ENCODE measurements around the gene ZNF346.

The ZNF346 gene

DNA sequence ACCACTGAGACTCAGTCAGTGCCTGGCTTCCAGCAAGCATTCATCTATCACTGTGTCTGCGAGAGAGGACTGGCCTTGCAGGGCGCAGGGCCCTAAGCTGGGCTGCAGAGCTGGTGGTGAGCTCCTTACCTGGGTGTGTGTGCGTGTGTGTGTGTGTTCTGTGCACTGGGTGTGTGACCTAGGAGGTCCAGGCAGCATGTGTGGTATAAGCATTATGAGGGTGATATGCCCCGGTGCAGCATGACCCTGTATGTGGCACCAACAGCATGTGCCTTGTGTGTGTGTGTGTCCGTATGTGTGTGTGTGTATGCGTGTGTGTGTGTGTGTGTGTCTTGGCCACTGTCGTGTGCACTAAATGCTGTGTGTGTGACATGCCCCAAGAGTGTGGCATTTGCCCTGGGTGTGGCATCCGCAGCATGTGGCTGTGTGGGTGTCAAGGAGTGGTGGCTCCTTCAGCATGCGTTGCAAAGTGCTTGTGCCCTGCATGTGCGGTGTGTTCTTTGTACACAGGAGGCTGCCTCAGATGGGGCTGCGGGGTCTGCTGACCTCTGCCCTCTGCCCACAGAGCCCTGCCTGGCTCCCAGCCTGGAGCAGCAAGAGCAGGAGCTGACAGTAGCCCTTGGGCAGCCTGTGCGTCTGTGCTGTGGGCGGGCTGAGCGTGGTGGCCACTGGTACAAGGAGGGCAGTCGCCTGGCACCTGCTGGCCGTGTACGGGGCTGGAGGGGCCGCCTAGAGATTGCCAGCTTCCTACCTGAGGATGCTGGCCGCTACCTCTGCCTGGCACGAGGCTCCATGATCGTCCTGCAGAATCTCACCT is 67.5 kb downstream of the ZNF346 start (continued):
- TF ChIP-seq SCRT1 (tag by site-specific recombination; IDR thresholded peaks at IDR 0.05; ENCODE audit: borderline replicate concordance) (no peak), ZNF585B (tag by site-specific recombination; IDR thresholded peaks at IDR 0.05) (no peak), ZNF670 (tag by site-specific recombination; IDR thresholded peaks at IDR 0.05; ENCODE audit: low read depth) (no peak), ZNF146 (tag by site-specific recombination; IDR thresholded peaks at IDR 0.05) (no peak), ZNF175 (tag by site-specific recombination; IDR thresholded peaks at IDR 0.05) (no peak), ZNF423 (tag by site-specific recombination; IDR thresholded peaks at IDR 0.05) (no peak), TCF7L2 (IDR thresholded peaks at IDR 0.05; ENCODE audit: borderline replicate concordance, low read depth, low read length) (no peak), ZBTB1 (tag by site-specific recombination; IDR thresholded peaks at IDR 0.05) (no peak), ZNF133 (tag by site-specific recombination; IDR thresholded peaks at IDR 0.05) (no peak), ZFP41 (tag by site-specific recombination; IDR thresholded peaks at IDR 0.05; ENCODE audit: borderline replicate concordance) (no peak), ZNF658 (tag by site-specific recombination; IDR thresholded peaks at IDR 0.05) (no peak)
- TF ChIP-seq, protein P1, sequence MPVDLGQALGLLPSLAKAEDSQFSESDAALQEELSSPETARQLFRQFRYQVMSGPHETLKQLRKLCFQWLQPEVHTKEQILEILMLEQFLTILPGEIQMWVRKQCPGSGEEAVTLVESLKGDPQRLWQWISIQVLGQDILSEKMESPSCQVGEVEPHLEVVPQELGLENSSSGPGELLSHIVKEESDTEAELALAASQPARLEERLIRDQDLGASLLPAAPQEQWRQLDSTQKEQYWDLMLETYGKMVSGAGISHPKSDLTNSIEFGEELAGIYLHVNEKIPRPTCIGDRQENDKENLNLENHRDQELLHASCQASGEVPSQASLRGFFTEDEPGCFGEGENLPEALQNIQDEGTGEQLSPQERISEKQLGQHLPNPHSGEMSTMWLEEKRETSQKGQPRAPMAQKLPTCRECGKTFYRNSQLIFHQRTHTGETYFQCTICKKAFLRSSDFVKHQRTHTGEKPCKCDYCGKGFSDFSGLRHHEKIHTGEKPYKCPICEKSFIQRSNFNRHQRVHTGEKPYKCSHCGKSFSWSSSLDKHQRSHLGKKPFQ (tag by site-specific recombination; IDR thresholded peaks at IDR 0.05) = no peak

DNA sequence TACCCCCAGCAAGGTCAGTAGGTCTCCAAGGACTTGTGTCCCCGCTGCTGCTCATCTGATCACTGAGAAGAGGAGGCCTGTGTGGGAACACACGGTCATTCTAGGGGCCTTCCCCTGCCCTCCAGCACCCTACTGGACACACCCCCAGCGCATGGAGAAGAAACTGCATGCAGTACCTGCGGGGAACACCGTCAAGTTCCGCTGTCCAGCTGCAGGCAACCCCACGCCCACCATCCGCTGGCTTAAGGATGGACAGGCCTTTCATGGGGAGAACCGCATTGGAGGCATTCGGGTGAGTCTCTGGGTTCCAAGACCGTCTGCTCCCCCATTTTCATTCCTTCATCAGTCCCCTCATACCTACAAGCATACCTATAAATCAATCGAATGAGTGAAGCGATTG is 68.3 kb downstream of the ZNF346 start:
- ChIA-PET CTCF (no interaction called here), POLR2A (no interaction called here)
- H3K4me1 ChIP-seq (ENCODE audit: control insufficient read depth, insufficient read depth, low read length) = no peaks in the 10 kb centered on the region; the same call in 1 of the 2 replicates
- H3K4me3 ChIP-seq (ENCODE audit: low read depth, low read length) = no peak overlapping the region
- TF ChIP-seq ZNF23 (tag by site-specific recombination; IDR thresholded peaks at IDR 0.05; ENCODE audit: borderline replicate concordance) = no peak
- TF ChIP-seq ZNF121 (tag by site-specific recombination; IDR thresholded peaks at IDR 0.05) = no peak
- TF ChIP-seq SP3 (tag by site-specific recombination; IDR thresholded peaks at IDR 0.05) = no peak
- TF ChIP-seq RBAK (tag by site-specific recombination; IDR thresholded peaks at IDR 0.05) = no peak
- H3K27ac ChIP-seq (ENCODE audit: extremely low read depth, low read depth, low read length) = no peak overlapping the region
- peaks cover 0 to 3% of the 10 kb centered on the region in 2 experiments; a peak in 1 of 3 replicates for H3K36me3 ChIP-seq (ENCODE audit: control insufficient read depth in 2 of 2, insufficient read depth in 1 of 2, low read length in 2 of 2)
- H3K9me3 ChIP-seq (ENCODE audit: control insufficient read depth, insufficient read depth, low read depth, low read length) = no peaks in the 10 kb centered on the region

DNA sequence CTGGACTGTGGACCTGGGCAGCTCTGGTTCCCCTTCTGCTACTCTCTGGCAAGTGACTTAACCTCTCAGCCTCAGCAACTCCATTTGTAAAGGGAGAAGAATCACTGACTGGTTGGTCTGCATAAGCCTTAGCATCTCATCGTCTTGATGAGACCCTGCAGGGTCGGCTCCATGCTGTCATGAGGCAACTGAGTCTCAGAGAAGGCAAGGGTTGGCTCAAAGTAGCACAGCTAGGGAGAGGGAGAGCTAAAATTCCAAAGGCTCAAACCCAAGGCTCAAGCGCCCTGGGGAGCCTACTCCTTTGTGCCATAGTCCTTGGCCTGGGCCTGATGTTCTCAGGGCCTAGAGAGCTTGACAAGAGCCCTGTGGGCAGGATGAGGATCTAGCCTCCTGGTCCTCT is 68.7 kb downstream of the ZNF346 start:
- Histone ChIP-seq H3K27ac (ENCODE audit: extremely low read depth, low read depth, low read length) (no peak overlapping the region), H3K9me3 (ENCODE audit: control insufficient read depth, insufficient read depth, low read depth, low read length) (no peaks in the 10 kb centered on the region), H3K4me1 (ENCODE audit: control insufficient read depth, insufficient read depth, low read length) (no peaks in the 10 kb centered on the region; the same call in 1 of the 2 replicates), H3K4me3 (ENCODE audit: low read depth, low read length) (no peak overlapping the region), H3K36me3 (ENCODE audit: control insufficient read depth in 2 of 2, insufficient read depth in 1 of 2, low read length in 2 of 2) (peaks cover 0 to 3% of the 10 kb centered on the region in 2 experiments; a peak in 1 of 3 replicates)
- CTCF ChIA-PET = no interaction called here
- POLR2A ChIA-PET = no interaction called here
- TF ChIP-seq ZNF423 (tag by site-specific recombination; IDR thresholded peaks at IDR 0.05) (no peak), ZNF214 (tag by site-specific recombination; IDR thresholded peaks at IDR 0.05; ENCODE audit: borderline replicate concordance) (no peak), ZBTB1 (tag by site-specific recombination; IDR thresholded peaks at IDR 0.05) (no peak), ZNF10 (tag by site-specific recombination; IDR thresholded peaks at IDR 0.05) (no peak), PRDM1 (tag by site-specific recombination; IDR thresholded peaks at IDR 0.05) (no peak), ZNF600 (tag by site-specific recombination; IDR thresholded peaks at IDR 0.05) (no peak), ZNF211 (tag by site-specific recombination; IDR thresholded peaks at IDR 0.05; ENCODE audit: low read depth) (no peak), ZNF792 (tag by site-specific recombination; IDR thresholded peaks at IDR 0.05) (no peak), ZNF16 (tag by site-specific recombination; IDR thresholded peaks at IDR 0.05; ENCODE audit: low read depth) (no peak)
- TF ChIP-seq, protein P2, sequence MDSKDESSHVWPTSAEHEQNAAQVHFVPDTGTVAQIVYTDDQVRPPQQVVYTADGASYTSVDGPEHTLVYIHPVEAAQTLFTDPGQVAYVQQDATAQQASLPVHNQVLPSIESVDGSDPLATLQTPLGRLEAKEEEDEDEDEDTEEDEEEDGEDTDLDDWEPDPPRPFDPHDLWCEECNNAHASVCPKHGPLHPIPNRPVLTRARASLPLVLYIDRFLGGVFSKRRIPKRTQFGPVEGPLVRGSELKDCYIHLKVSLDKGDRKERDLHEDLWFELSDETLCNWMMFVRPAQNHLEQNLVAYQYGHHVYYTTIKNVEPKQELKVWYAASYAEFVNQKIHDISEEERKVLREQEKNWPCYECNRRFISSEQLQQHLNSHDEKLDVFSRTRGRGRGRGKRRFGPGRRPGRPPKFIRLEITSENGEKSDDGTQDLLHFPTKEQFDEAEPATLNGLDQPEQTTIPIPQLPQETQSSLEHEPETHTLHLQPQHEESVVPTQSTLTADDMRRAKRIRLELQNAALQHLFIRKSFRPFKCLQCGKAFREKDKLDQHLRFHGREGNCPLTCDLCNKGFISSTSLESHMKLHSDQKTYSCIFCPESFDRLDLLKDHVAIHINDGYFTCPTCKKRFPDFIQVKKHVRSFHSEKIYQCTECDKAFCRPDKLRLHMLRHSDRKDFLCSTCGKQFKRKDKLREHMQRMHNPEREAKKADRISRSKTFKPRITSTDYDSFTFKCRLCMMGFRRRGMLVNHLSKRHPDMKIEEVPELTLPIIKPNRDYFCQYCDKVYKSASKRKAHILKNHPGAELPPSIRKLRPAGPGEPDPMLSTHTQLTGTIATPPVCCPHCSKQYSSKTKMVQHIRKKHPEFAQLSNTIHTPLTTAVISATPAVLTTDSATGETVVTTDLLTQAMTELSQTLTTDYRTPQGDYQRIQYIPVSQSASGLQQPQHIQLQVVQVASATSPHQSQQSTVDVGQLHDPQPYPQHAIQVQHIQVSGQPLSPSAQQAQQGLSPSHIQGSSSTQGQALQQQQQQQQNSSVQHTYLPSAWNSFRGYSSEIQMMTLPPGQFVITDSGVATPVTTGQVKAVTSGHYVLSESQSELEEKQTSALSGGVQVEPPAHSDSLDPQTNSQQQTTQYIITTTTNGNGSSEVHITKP (tag by site-specific recombination; IDR thresholded peaks at IDR 0.05) = no peak
- TF ChIP-seq, protein P3, sequence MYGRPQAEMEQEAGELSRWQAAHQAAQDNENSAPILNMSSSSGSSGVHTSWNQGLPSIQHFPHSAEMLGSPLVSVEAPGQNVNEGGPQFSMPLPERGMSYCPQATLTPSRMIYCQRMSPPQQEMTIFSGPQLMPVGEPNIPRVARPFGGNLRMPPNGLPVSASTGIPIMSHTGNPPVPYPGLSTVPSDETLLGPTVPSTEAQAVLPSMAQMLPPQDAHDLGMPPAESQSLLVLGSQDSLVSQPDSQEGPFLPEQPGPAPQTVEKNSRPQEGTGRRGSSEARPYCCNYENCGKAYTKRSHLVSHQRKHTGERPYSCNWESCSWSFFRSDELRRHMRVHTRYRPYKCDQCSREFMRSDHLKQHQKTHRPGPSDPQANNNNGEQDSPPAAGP (tag by site-specific recombination; IDR thresholded peaks at IDR 0.05) = no peak
- TF ChIP-seq, protein P4, sequence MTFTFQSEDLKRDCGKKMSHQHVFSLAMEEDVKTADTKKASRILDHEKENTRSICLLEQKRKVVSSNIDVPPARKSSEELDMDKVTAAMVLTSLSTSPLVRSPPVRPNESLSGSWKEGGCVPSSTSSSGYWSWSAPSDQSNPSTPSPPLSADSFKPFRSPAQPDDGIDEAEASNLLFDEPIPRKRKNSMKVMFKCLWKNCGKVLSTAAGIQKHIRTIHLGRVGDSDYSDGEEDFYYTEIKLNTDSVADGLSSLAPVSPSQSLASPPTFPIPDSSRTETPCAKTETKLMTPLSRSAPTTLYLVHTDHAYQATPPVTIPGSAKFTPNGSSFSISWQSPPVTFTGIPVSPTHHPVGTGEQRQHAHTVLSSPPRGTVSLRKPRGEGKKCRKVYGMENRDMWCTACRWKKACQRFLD (tag by site-specific recombination; IDR thresholded peaks at IDR 0.05) = no peak

Data from HEK293 (cell line).